A549 (cell line): Measurements from ENCODE around the gene BUB1B. TPM values are rescaled to one million over a fixed set of nuclear protein-coding genes. Genes with fewer than 3 reads are reported as not detected.

Experiments
- ATAC-seq, 2 experiments: fragments of 200-7000 bp in 1 of 2; fragments of >200 bp in 1 of 2; cut with Nextera tagmentation in 1 of 2; cut with Tn5 transposase in 1 of 2; 3 replicates each; pipeline versions ENCODE4 v1.8.0 to v1.9.1; 2018 to 2020; ENCODE audit warnings: mild to moderate bottlenecking in 1 of 2, moderate library complexity in 1 of 2
- CTCF ChIA-PET: fragments of 300-600 bp; sonication (Branson Sonifier 250); formaldehyde crosslinking; extraction: SDS; loops from one replicate; lab custom pipeline; 2021; ENCODE audit warnings: antibody characterized with exemption, inconsistent platforms; lab: Yijun Ruan, JAX
- POLR2A ChIA-PET: fragments of 350-600 bp; formaldehyde crosslinking; extraction: SDS; loops from one replicate; lab custom pipeline; 2021; ENCODE audit warnings: antibody characterized with exemption, inconsistent platforms; lab: Yijun Ruan, JAX
- DNase-seq, 2 experiments: peaks; one replicate each; pipeline versions ENCODE4 v3.0.0 to v3.0.0-alpha.2; 2011 to 2016; ENCODE audit warnings: low read depth in 1 of 2, low spot score in 1 of 2
- FAIRE-seq: peaks from 2 replicates; lab custom pipeline; 2011; peaks lifted over from hg19 to GRCh38; lab: Jason Lieb, UNC
- H3K27ac ChIP-seq, 2 experiments: fragments of >200 bp; sonication (Bioruptor Twin); formaldehyde crosslinking; 3 replicates each; pipeline ENCODE4 v1.5.1; 2016 to 2017
- H3K4me1 ChIP-seq: fragments of >200 bp; sonication (Bioruptor Twin); formaldehyde crosslinking; 3 replicates; pipeline ENCODE4 v1.6.1; 2016
- H3K4me2 ChIP-seq: fragments of >200 bp; sonication (Bioruptor Twin); formaldehyde crosslinking; 3 replicates; pipeline ENCODE4 v1.6.1; 2016
- H3K4me3 ChIP-seq: fragments of >200 bp; sonication (Bioruptor Twin); formaldehyde crosslinking; 3 replicates; pipeline ENCODE4 v1.5.1; 2016
- H3K9me3 ChIP-seq: fragments of >200 bp; sonication (Bioruptor Twin); formaldehyde crosslinking; 3 replicates; pipeline ENCODE4 v1.6.1; 2016
- BHLHE40 ChIP-seq: IDR thresholded peaks from 2 replicates; pipeline ENCODE4 v1.6.1; 2012; ENCODE audit warnings: low read depth, low read length, inconsistent platforms
- CEBPB ChIP-seq, 2 experiments: fragments of >200 bp in 1 of 2; sonication (Bioruptor Twin) in 1 of 2; formaldehyde crosslinking in 1 of 2; IDR thresholded peaks; 2 replicates each; pipeline ENCODE4 v1.6.1; 2012 to 2016
- E2F6 ChIP-seq: IDR thresholded peaks from 2 replicates; pipeline ENCODE4 v1.6.1; 2012; ENCODE audit warnings: low read depth, borderline replicate concordance
- EHF ChIP-seq: fragments of 250-450 bp; sonication (Bioruptor Pico); IDR thresholded peaks from 2 replicates; pipeline ENCODE4 v1.5.0; 2020; ENCODE audit warnings: mild to moderate bottlenecking
- ESRRA ChIP-seq: fragments of 150-350 bp; IDR thresholded peaks from 2 replicates; pipeline ENCODE4 v1.6.1; 2014; ENCODE audit warnings: mild to moderate bottlenecking, low read length, borderline replicate concordance
- FOSL2 ChIP-seq, 2 experiments: fragments of 450-650 bp in 1 of 2; fragments of >200 bp in 1 of 2; sonication (Bioruptor Twin) in 1 of 2; formaldehyde crosslinking; IDR thresholded peaks; 2 replicates each; pipeline versions ENCODE4 v1.5.0 to v1.6.1; 2016 to 2020; ENCODE audit warnings: mild to moderate bottlenecking in 1 of 2, moderate library complexity in 1 of 2
- FOXS1 ChIP-seq: fragments of 250-450 bp; sonication (Bioruptor Pico); IDR thresholded peaks from 2 replicates; pipeline ENCODE4 v1.5.0; 2020; ENCODE audit warnings: mild to moderate bottlenecking, moderate library complexity
- HDAC2 ChIP-seq: fragments of 200-600 bp; sonication (generic); IDR thresholded peaks from 2 replicates; pipeline ENCODE4 v1.6.1; 2016
- HMGXB4 ChIP-seq: fragments of 250-450 bp; sonication (Bioruptor Pico); IDR thresholded peaks from 2 replicates; pipeline ENCODE4 v1.5.0; 2021; ENCODE audit warnings: mild to moderate bottlenecking, moderate library complexity, borderline replicate concordance
- HOXA7 ChIP-seq: fragments of 250-450 bp; sonication (Bioruptor Pico); IDR thresholded peaks from 2 replicates; pipeline ENCODE4 v1.5.0; 2020; ENCODE audit warnings: mild to moderate bottlenecking, moderate library complexity
- HOXB13 ChIP-seq: fragments of 250-450 bp; sonication (Bioruptor Pico); IDR thresholded peaks from 2 replicates; pipeline ENCODE4 v1.5.0; 2020; ENCODE audit warnings: low read depth, mild to moderate bottlenecking, moderate library complexity
- HOXB5 ChIP-seq: fragments of 250-450 bp; sonication (Bioruptor Pico); IDR thresholded peaks from 2 replicates; pipeline ENCODE4 v1.5.0; 2020; ENCODE audit warnings: mild to moderate bottlenecking, moderate library complexity
- JUN ChIP-seq, 2 experiments: fragments of >200 bp; sonication (Bioruptor Twin); formaldehyde crosslinking; IDR thresholded peaks; 2 replicates in 1 of 2; 3 replicates in 1 of 2; pipeline ENCODE4 v1.6.1; 2016 to 2017
- KDM5A ChIP-seq: fragments of 200-600 bp; sonication (generic); IDR thresholded peaks from 2 replicates; pipeline ENCODE4 v1.6.1; 2016; ENCODE audit warnings: antibody characterized with exemption, mild to moderate bottlenecking
- MAFK ChIP-seq: fragments of 450-650 bp; IDR thresholded peaks from 2 replicates; pipeline ENCODE4 v1.6.1; 2014; ENCODE audit not compliant: partially characterized antibody
- MYC ChIP-seq: IDR thresholded peaks from 2 replicates; pipeline ENCODE4 v1.6.1; 2012; ENCODE audit warnings: mild to moderate bottlenecking, inconsistent platforms, low read length, improper control_type of control experiment, borderline replicate concordance
- NPAS2 ChIP-seq: fragments of 250-450 bp; sonication (Bioruptor Pico); IDR thresholded peaks from 2 replicates; pipeline ENCODE4 v1.8.0; 2022; ENCODE audit warnings: mild to moderate bottlenecking, moderate library complexity, borderline replicate concordance
- NR3C1 ChIP-seq: fragments of >200 bp; sonication (Bioruptor Twin); formaldehyde crosslinking; IDR thresholded peaks from 3 replicates; pipeline ENCODE4 v1.6.1; 2017
- PBX3 ChIP-seq: IDR thresholded peaks from 2 replicates; pipeline ENCODE4 v1.6.1; 2012
- POLR2A ChIP-seq: IDR thresholded peaks from 2 replicates; pipeline ENCODE4 v1.6.1; 2012; ENCODE audit warnings: mild to moderate bottlenecking, low read length
- REST ChIP-seq: fragments of 200-600 bp; sonication (generic); IDR thresholded peaks from 2 replicates; pipeline ENCODE4 v1.6.1; 2016; ENCODE audit warnings: antibody characterized with exemption, mild to moderate bottlenecking, moderate library complexity
- RNF2 ChIP-seq: fragments of 200-600 bp; sonication (generic); IDR thresholded peaks from 2 replicates; pipeline ENCODE4 v1.6.1; 2016; ENCODE audit warnings: low read depth, mild to moderate bottlenecking, antibody characterized with exemption, moderate library complexity, borderline replicate concordance
- SMC3 ChIP-seq: fragments of >200 bp; sonication (Bioruptor Twin); formaldehyde crosslinking; IDR thresholded peaks from 3 replicates; pipeline ENCODE4 v1.6.1; 2018; ENCODE audit warnings: inconsistent platforms
- TFCP2L1 ChIP-seq: fragments of 250-450 bp; sonication (Bioruptor Pico); IDR thresholded peaks from 2 replicates; pipeline ENCODE4 v1.5.0; 2021; ENCODE audit warnings: mild to moderate bottlenecking
- USF2 ChIP-seq: fragments of 450-650 bp; IDR thresholded peaks from 2 replicates; pipeline ENCODE4 v1.6.1; 2014; ENCODE audit warnings: antibody characterized with exemption
- ZC3H11A ChIP-seq: fragments of 450-650 bp; IDR thresholded peaks from 2 replicates; pipeline ENCODE4 v1.6.1; 2014; ENCODE audit warnings: antibody characterized with exemption, mild to moderate bottlenecking
- ZNF302 ChIP-seq: fragments of 250-450 bp; sonication (Bioruptor Pico); IDR thresholded peaks from 2 replicates; pipeline ENCODE4 v1.9.0; 2021; ENCODE audit warnings: inconsistent platforms, mild to moderate bottlenecking, moderate library complexity
- ZSCAN20 ChIP-seq: fragments of 250-450 bp; sonication (Bioruptor Pico); IDR thresholded peaks from 2 replicates; pipeline ENCODE4 v1.8.0; 2022; ENCODE audit warnings: mild to moderate bottlenecking, moderate library complexity
- WGBS: methylation state at CpG from one replicate; pipeline ENCODE4 v1.1.6; 2017; ENCODE audit errors: missing lambda C conversion rate; 5-methylcytosine and 5-hydroxymethylcytosine counted together
- polyA plus RNA-seq, 4 experiments: library from polyadenylated mRNA; depleted of rRNA in 3 of 4; stranded (reverse); fragments of >200 nt; fragmentation: RNase III in 1 of 4; extraction: RNeasy Plus Mini Kit Qiagen cat#74134 plus additional on column Dnase treatment in 1 of 4; gene quantifications; 2 replicates in 3 of 4; 3 replicates in 1 of 4; pipeline ENCODE4 v1.2.3, GENCODE V29; 2011 to 2017

The BUB1B gene
- polyA plus RNA-seq, 2 of the 4 experiments (the other 2 are of a cell fraction): 37.5 to 50.2 TPM

- TF ChIP-seq NPAS2 (CRISPR knock-in tag) (no peak), ZC3H11A (no peak), EHF (no peak), REST (no peak), ZSCAN20 (CRISPR knock-in tag) (no peak), USF2 (no peak), ESRRA (no peak), ZNF302 (CRISPR knock-in tag) (no peak), NR3C1 (no peak), HMGXB4 (CRISPR knock-in tag) (no peak), CEBPB (IDR thresholded peaks at IDR 0.05) (no peak), E2F6 (no peak), MAFK (no peak), JUN (IDR thresholded peaks at IDR 0.05) (no peak), FOSL2 (IDR thresholded peaks at IDR 0.05) (no peak), FOSL2 (CRISPR knock-in tag; IDR thresholded peaks at IDR 0.05) (no peak), KDM5A (no peak), POLR2A (no peak)
- Histone ChIP-seq H3K27ac (no peak overlapping the region), H3K4me2 (no peak overlapping the region), H3K4me1 (no peaks in the 10 kb centered on the region), H3K9me3 (no peaks in the 10 kb centered on the region), H3K4me3 (no peak overlapping the region)
- DNase-seq (no peak), FAIRE-seq (no peak), ATAC-seq (no peak)
- POLR2A ChIA-PET: no interaction called here
- CTCF ChIA-PET: no interaction called here
- 88% methylated on average over 13 of the region's 13 CpGs for WGBS
Observed at GRCh38 chr15:40133544-40133943, 27.3 kb upstream of the BUB1B start.

GRCh38 chr15:40134885-40135284, 26.0 kb upstream of the BUB1B start:
- DNase-seq (no peak), ATAC-seq (no peak), FAIRE-seq (no peak)
- Histone ChIP-seq H3K27ac (no peak overlapping the region), H3K4me2 (no peak overlapping the region), H3K9me3 (no peaks in the 10 kb centered on the region), H3K4me3 (no peak overlapping the region), H3K4me1 (no peaks in the 10 kb centered on the region)
- TF ChIP-seq CEBPB (IDR thresholded peaks at IDR 0.05) (no peak), HOXB5 (CRISPR knock-in tag) (no peak), HOXB13 (CRISPR knock-in tag) (no peak), FOXS1 (CRISPR knock-in tag) (no peak), POLR2A (no peak), BHLHE40 (no peak), HMGXB4 (CRISPR knock-in tag) (no peak), MYC (no peak), SMC3 (no peak), HDAC2 (no peak), HOXA7 (CRISPR knock-in tag) (no peak), PBX3 (no peak), RNF2 (no peak), TFCP2L1 (CRISPR knock-in tag) (no peak)
- ChIA-PET POLR2A (no interaction called here), CTCF (interaction anchor here (0.8 kb wide), 1 partner anchor 30 kb away, joined by 3 read pairs; no protein-coding TSS in a partner anchor)
- WGBS: 65% methylated on average over 9 of the region's 9 CpGs
